AG10803 (cell line): Measurements from ENCODE around the gene PADI1.

ENCODE experiments used
- DNase-seq: peaks from one replicate; pipeline ENCODE4 v3.0.0; 2010; ENCODE audit warnings: low read depth
- H3K4me3 ChIP-seq: 2 replicates; pipeline ENCODE4 v1.5.1; 2011; ENCODE audit warnings: mild to moderate bottlenecking, low read length, control low read depth
- TF ChIP-seq, protein P1 (sequence below): conservative IDR thresholded peaks from 2 replicates; pipeline ENCODE4 v1.5.1; 2011; ENCODE audit warnings: mild to moderate bottlenecking, low read length, control low read depth, inconsistent platforms

Gene PADI1

DNA sequence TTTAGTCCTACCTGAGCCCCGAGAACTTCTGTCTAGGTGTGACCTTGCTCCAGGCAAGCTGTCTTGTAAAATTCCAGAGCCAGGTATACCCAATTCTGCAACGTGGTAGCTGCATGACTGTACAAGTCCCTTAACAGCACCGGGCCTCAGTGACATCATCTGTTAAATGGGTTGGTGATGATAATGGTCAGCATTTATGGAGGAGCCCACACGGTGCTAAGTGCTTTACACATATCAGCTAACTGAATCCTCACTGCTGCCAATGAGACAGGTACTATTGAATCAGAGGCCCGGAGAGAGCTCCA lies 37.2 kb upstream of the PADI1 start:
- no peak overlapping the region for H3K4me3 ChIP-seq
- TF ChIP-seq, protein P1, sequence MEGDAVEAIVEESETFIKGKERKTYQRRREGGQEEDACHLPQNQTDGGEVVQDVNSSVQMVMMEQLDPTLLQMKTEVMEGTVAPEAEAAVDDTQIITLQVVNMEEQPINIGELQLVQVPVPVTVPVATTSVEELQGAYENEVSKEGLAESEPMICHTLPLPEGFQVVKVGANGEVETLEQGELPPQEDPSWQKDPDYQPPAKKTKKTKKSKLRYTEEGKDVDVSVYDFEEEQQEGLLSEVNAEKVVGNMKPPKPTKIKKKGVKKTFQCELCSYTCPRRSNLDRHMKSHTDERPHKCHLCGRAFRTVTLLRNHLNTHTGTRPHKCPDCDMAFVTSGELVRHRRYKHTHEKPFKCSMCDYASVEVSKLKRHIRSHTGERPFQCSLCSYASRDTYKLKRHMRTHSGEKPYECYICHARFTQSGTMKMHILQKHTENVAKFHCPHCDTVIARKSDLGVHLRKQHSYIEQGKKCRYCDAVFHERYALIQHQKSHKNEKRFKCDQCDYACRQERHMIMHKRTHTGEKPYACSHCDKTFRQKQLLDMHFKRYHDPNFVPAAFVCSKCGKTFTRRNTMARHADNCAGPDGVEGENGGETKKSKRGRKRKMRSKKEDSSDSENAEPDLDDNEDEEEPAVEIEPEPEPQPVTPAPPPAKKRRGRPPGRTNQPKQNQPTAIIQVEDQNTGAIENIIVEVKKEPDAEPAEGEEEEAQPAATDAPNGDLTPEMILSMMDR, result no peak

DNA sequence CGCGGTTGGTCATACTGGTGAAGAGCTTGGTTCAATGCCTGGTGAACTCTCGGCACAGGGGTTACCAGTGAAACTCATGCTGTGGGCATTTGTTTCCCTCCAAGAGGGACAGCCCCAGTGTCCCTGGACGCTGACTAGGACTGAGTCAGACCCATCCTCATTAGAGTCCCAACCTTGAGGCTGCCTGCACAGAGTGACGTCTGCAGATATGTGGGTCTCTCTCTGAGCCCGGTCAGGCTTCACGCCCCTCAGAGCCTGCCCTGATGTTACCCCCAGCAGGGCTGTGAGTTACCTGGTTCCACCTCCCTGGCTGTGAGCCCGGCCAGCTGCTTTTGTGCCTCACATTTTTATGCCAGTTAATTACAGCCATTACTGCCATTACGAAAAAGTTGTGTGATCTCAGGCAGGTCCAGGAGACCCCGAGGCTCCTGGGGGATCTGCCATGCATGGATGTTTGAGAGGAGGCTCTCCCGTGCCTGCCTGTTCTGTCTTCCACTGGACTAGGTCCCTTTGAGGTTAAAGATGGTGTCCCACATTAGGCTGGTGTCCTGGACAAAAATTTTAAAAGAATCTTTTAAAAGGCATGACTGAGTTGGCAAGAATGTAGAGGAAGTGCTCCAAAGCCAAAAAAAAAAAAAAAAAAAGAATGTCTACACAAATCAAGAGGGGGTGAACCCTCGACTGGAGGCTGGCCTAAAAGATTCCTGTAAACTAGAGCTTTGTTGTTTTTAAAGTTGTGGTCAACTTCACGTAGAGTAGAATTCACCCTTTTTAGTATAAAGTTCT lies 36.6 kb upstream of the PADI1 start:
- TF ChIP-seq, protein P1, result no peak
- DNase-seq, result peak; percentile 92

More for the DNA sequence above, 37.2 kb upstream of the PADI1 start:
- no peak for DNase-seq

DNA sequence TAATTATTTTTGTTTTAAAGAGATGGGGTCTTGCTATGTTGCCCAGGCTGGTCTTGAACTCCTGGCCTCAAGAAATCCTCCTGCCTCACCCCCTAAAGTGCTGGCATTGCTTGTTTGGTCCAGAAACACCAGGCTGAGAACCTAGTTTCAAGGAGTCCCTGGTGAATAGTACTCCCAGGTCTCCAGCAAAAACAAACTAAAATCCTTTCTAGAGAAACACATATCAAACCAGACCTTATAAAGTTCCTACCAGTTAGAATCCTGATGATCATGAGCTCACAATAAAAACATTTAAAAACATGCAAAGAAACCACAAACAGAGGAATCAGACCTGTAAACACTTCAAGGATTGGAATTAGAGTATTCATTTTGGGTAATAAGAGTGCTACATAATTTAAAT lies 34.4 kb upstream of the PADI1 start:
- DNase-seq, result peak; percentile 85
- H3K4me3 ChIP-seq, result no peak overlapping the region
- TF ChIP-seq, protein P1, result no peak

More for the DNA sequence above, 36.6 kb upstream of the PADI1 start:
- no peak overlapping the region for H3K4me3 ChIP-seq

DNA sequence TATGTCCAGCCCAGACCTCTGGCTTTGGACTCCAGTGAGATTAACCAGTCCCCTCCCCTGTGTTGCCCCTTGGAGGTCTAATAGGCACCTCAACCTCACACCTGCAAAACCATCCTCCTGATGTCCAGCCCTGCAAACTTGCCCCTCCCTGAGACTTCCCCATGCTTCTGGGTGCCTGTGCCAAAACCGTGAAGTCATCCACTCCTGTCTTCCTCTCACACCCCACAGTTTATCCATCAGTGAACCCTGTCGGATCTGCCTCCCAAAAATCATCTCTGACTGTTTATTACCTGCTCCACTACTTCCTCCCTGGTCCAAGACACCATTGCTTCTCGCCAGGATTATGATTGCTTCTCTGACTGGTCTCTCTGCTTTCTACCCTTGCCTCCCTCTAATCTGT lies 31.7 kb upstream of the PADI1 start:
- no peak overlapping the region for H3K4me3 ChIP-seq
- TF ChIP-seq, protein P1, result no peak
- DNase-seq, result no peak

DNA sequence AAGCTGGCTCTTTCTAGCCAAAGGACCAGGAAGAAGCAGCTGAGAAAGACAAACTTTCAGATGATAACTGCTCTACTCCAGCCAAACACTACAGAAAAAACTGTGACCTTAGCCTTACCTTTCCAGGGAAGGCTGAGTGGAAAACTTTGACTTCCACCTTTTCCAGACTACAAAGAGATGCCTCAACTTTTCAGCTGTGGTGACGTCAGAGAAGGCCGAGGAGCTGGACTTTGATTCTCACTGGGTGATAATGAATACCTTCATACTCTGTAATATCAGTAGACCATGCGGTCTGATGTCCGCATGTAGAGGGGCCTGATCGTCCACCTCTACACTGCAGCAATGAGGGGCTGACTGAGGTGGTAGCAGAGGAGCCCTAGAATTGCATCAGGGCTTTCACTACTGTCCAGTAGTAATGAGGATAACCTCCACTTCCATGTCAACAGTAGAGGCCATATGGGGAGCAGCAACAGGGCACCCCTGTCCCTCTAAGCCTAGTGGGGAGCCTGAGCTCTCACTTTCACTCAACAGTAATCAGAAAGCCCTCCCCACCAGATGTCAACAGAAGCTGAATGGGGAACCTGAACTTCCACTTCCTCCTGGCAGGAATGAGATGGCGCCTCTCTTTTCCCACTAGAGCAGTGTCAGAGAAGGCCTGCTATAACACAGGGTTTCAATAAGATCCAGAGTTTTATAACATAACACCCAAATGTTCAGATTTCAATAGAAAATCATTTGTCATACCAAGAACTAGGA lies 28.4 kb upstream of the PADI1 start:
- H3K4me3 ChIP-seq, result no peak overlapping the region
- no peak for DNase-seq
- TF ChIP-seq, protein P1, result no peak

DNA sequence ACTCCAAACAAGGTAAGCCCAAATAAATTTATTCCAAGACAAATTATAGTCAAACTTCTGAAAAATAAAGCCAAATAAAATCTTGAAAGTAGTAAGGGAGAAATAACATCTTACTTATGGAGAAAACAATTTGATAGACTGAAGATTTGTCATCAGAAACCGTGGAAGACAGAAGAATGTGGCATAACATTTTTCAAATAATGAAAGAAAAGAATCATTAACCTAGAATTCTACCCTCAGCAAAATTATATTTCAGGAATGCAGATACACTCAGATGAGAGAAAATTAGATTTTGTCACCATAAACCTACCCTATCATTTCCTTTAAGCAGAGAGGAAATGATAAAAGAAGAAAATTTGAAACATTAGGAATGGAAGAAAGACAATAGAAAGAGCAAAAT lies 27.3 kb upstream of the PADI1 start:
- no peak overlapping the region for H3K4me3 ChIP-seq
- peak; percentile 28 for DNase-seq
- TF ChIP-seq, protein P1, result no peak
